C4-2B (cell line): ENCODE results near the gene GPATCH1.

Source experiments
- CTCF ChIP-seq: fragments of 450-650 bp; conservative IDR thresholded peaks from 2 replicates; pipeline ENCODE4 v1.5.1; 2017; ENCODE audit warnings: mild to moderate bottlenecking
- ZFX ChIP-seq: fragments of 450-650 bp; IDR thresholded peaks from 2 replicates; pipeline ENCODE4 v1.6.1; 2017

GRCh38 chr19:33111587-33111986 lies 30.6 kb downstream of the GPATCH1 start:
- no peak for TF ChIP-seq CTCF
- no peak for TF ChIP-seq ZFX
